ENCODE measurements around the gene NLRP6.
"Not testable (repeated sequence)": the region's sequence is repeated elsewhere in the genome, so short reads cannot be mapped to it uniquely, and the experiment has no call there.

The NLRP6 gene

DNA sequence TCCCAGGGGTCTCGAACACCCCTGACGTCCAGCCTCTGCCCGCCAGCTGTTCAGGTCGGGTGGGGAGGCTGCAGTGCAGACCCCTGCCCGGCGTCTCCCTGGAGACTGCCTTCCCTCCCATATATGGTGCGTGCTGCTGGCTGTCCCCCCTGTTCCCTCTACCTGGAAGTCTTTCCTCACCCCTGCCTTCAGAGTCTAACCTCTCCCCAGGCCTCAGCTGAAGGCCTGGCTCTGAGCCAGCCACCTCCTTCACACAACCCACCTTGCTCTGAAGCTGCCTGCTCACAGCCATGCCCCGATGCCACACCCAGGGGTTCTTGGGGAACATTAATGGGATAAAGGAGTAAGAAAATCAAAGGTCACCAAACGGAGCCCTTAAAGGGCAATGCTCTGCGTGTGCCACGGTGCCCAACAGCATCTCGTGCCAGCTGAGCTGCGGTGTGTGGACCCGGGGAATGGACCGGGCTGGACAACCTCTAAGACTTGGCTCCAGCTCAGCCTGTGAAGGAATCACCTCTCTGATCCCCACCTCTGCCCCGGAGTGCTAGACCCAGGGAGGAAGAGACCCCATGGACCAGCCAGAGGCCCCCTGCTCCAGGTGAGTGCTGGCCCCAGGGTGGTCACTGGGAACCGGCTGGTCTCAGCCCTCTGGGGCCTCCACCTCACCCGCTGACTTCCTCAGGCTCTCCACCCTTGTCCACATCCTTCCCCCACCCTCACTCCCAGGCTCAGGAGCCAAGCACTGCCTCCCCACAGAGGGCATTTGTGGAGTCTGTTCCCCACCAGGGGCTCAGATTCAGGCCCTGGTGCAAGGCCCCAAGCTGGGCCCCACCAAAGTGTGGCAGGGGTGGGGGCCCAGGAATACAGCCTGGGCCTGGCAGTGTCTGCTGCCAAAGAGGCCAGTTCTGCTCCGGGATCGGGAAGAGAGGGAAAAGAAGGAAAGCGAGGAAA, at the start of gene NLRP6:
Gene NLRP6 (plus strand): TSS at position 407 of the 951 bp plus-strand sequence. CDS start 163 bp downstream, at position 570.
- no peak for DNase-seq

DNA sequence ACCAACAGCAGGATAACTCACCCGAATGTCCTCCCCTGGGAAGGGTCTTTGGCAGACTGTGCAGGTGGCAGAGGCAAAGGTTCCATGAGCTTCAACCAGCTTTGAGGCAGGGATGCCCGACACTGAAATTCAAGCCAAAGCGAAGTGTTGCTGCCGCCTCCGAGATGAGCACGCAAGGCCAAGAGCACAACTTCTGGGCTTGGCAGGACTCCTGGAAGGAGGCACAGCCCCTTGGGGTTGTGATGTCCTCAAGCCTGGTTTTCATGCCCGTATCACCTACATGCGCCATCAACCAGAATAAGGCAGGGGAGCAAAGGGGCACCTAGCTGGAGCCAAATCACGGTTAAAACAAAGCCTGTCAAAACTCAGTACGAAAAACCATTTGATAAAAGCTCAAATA, 47.8 kb upstream of the NLRP6 start:
- DNase-seq = no peak

DNA sequence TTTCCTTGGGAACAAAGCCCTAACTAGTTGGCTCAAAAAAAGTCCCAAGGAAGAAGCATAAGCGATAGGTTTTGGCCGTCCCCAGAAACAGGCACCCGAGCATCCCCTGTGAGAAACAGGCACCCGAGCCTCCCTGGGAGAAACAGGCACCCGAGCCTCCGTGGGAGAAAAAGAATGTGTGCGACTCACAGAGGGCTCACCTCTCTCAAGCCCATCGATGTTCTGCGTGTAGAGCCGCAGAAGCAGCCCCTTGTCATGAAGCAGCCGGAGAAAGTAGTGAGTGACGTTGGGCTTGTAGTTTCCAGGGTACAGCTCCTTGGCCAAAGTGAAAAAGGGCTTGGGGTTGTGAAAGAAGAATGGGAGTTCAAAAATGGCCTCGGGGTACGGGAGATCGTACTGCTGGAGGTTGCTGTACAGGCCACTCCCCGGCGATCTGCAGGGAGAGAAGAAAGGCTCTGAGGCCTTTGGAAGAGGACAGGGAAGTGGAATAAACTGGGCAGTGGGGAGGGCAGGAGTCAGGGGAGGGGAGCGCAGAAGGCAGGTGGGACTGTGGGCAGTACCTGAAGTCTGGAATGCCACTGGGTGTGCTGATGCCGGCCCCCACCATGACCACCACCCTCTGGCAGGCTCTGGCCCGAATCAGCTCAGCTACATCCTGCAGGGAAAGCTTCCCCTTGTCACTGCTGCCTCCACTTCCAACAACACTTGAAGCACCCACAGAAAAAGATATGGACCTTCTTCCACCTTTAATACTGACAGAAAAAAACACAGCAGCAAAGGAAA, 45.2 kb upstream of the NLRP6 start:
- DNase-seq = no peak

DNA sequence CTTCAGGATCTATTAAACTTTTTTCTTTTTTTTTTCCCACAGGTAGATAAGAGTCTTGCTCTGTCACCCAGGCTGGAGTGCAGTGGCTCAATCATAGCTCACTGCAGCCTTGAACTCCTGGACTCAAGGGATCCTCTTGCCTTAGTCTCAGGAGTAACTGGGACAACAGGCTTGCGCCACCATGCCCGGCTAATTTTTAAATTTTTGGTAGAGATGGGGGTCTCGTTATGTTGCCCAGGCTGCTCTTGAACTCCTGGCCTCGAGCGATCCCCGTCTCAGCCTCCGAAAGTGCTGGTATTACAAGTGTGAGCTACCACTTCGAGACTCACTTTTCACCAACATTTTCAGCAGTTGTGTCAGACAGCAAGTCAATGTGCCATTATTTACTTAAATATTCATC, 43.0 kb upstream of the NLRP6 start:
- DNase-seq = no peak

DNA sequence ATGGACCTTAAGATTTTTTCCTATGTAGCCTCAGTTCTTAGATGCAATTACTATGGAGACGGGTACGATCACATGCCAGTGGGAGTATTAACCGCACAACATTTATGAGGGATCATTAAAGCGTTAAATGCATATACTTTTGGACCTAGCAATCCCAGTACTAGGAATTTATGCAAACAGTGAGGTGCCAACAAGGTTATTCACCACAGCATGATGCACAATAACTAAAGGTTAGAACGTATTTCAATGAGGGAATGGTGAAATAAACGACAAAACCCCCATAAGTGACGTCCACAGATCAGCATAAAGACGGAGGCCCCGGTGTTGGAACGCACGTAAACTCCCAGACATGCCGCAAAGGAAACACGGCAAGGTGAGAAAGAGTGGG, 42.6 kb upstream of the NLRP6 start:
- no peak for DNase-seq

DNA sequence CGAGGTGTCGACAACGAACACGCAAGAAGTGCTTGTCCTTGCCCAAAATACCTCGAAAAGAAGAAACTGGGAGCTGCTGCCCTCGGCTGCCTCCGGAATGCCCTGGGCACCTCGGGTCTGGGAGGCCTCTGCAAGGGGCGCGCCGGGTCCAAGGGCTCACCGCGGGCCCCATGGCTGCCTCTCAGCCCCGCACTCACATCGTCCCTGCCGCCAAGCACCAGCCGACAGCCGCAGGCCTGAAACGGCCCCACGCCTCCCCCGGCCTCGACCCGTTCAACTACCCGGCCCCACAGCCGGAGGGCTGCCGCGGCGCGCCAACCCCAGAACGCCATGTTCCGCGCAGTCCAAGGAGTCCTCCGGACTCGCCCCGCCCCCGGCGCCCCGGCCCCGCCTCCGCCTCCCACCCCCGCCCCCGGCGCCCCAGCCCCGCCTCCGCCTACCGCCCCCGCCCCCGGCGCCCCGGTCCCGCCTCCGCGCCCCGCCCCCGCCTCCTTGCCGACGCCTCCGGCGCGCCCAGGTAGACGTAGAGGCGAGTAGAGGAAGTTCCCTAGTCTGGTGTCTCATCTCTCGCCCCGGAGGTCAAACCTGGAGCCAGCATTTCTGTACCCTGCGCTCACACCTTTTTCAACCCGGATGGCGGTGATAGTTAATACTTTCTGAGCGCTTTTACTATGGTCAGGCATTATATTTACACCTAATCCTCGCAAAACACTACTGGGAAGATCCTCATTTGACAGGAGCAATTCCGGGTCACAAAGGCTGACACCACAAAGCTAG, 42.0 kb upstream of the NLRP6 start, which contains the start of gene SIRT3:
Gene SIRT3 (minus strand): TSS at position 346 of the 777 bp plus-strand sequence. CDS start 14 bp downstream, at position 332.
- DNase-seq = peak in 54 of 58 donors; percentile 42 to 89 (median 72)

DNA sequence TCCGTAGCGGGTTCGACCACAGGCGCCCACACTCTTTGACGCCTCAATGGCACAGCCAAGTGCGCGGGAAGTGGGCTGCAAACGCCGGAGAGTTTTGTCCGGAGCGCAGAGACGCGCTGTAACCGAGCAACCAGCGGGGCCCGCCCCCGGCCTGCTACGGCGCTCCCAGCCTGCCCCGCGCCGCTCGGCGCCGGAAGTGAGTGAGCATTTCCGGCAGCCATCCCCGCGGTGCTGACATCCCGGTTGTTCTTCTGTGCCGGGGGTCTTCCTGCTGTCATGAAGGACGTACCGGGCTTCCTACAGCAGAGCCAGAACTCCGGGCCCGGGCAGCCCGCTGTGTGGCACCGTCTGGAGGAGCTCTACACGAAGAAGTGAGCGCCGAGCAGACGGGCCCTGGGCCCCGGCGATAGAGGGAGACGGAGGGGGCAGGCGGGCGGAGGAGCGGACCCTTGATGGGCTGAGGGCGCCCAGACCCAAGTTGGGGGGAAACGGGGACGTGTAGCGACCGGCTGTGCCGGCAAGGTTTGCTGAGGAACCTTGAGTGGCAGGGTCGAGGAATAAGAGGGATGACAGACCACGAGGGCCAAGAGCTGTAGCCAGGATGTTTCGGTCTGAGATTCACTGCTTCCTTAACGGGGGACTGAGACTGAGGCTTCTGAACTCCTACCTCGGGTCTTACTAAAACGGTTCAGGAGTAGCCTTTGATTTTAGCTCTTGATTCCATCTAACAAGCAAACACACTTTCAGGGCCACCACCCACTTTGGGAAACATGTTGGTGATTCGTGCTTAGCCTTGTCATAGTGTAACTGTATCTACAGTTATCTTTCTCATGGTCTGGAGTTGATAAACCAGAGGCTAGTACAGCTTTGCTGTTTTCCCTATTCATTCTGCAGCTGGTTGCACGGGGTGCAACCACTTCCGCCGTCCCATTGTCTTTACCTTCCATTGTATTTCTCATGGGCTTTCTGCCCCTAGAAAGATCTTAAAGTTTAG, 41.1 kb upstream of the NLRP6 start, which contains the start of gene PSMD13:
Gene PSMD13 (plus strand): TSS at position 203 of the 994 bp plus-strand sequence. CDS start 74 bp downstream, at position 277.
- DNase-seq = peak in 57 of 58 donors; percentile 31 to 89 (median 78)

DNA sequence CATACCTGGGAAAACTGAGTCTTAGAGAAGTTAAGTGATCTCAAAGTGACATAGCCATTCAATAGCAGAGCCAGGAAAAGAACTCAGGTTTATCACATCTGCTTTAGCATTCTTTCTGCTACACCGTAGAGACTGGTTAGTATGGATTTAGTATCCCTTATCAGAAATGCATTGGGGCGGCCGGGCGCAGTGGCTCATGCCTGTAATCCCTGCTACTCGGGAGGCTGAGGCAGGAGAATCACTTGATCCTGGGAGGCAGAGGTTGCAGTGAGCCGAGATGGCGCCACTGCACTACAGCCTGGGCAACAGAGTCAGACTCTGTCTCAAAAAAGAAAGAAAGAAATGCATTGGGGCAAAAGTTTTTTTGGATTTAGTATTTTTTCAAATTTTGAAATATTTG, 39.9 kb upstream of the NLRP6 start:
- DNase-seq = not testable (repeated sequence)

DNA sequence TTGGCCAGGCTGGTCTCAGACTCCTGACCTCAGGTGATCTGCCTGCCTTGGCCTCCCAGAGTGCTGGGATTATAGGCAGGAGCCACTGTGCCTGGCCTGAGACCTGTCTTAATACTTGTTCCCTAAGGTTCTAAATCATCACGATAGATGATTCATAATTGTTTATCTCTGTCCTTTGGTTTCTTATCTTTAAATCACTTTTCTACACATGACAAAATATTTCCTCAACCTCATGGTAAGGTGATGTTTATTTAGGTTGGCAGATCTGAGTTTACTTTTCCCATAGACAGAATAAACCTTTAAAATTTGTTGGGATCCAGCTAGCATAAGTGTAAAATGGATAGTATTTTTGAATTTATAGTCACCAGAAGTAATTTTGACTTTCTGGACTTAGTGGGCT, 37.9 kb upstream of the NLRP6 start:
- no peak for DNase-seq

DNA sequence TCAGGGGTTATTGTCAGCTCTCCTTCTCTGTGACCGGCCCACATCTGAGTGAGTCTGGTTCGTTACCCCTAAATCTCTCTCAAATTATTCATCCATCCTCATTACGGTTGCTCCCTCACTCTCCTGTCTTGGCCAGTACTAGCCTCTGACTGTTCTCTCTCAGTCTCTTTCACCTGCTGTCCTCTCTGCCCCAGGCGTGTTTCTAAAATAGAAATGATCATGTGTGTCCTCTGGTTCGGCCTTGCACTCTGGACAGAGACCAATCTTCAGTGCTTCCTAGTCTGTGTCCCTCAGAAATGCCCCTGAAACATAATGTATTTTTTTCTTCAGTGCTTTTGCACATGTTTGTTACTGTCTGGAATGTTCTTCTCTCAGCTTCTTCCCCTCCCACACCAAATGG, 36.6 kb upstream of the NLRP6 start:
- DNase-seq = no peak

DNA sequence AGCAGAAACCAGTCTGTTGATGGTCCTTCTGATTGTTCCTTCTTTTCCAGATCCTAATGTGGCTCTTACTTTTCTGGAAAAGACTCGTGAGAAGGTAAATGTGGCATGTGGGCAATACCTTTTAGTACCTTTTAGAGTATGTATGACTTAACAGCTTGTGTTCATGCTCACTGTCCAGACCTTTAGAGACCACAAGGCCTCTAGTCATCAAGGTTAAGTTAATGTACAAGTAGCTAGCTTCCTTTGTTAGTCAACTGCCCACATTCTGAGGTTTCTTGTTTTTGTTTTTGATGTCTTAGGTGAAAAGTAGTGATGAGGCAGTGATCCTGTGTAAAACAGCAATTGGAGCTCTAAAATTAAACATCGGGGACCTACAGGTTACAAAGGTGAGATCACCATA, 33.8 kb upstream of the NLRP6 start:
- DNase-seq = no peak

DNA sequence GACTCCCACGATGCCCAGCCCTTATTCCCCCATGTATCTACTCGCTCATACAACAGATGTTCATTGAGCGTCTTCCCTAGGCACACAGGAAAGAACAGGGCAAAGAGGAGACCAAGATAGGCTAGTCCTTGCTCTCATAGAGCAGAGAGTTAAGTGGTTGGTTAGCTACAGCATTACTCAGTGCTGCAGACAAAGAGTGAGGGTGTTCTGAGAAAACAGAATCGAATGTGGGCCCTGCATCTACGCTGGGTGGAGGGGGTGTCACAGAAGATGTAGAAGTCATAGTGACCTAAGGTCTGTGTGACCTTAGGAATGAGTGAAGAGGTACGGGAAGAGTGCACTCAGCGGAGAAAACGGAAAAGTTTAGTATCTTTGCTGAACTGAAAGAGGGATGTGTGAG, 29.1 kb upstream of the NLRP6 start:
- DNase-seq = no peak

DNA sequence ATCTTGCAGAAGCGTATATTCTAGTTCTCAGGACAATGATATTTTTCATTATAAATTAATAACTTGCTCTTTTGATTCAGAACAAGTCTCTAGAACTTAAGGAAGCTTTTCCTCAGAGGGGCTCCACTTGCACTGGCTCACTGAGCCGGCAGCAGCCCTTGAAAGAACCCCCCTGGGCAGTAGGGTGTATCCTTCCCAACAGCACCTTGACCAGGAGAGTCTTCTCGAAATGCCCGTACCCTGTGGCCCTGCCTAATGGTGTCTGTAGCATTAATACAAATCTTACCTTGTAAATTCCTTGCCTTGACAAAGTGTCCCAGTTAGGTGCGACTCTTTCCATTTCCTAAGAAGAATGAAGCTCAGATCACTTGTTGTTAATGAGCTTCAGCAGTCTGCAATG, 27.9 kb upstream of the NLRP6 start:
- DNase-seq = no peak

DNA sequence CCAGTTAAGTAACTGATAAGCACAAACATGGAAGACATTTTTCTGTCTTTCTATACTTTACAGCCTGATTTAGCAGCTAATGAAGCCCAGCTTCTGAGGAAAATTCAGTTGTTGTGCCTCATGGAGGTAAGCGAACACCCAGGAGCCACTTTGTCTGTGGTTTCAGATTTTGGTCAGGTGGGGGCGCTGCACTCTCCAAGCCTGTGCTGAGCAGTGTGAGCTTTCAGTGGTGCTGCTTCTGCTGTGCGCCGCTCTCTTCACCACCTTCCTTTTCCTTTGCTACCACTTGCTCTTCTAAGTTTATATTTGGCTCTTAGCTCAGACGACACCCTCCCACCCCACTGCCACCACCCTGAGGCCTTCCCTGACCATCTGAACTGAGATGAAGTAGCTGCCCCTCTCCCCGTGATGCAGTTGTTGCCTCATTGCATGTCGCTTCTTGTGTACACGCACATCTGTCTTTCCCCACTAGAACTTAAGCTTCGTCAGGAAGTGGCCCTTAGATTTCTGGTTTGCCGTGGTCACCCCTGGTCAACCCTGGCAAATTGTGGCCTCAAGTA, 27.4 kb upstream of the NLRP6 start:
- peak in 18 of 58 donors; percentile 10 to 60 (median 20) for DNase-seq

DNA sequence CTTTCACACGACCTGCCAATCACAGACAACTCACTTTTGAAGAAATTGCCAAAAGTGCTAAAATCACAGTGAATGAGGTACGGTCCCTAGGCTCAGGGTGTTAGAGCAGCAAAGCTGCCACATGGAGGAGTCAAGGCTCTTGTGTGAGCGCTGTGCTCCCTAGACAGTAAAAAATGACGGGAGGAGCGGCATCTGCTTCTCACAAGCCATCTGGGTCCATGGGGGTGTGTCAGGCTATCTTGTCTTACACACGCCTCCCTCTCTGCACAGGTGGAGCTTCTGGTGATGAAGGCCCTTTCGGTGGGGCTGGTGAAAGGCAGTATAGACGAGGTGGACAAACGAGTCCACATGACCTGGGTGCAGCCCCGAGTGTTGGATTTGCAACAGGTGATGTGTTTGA, 26.7 kb upstream of the NLRP6 start:
- DNase-seq = no peak

DNA sequence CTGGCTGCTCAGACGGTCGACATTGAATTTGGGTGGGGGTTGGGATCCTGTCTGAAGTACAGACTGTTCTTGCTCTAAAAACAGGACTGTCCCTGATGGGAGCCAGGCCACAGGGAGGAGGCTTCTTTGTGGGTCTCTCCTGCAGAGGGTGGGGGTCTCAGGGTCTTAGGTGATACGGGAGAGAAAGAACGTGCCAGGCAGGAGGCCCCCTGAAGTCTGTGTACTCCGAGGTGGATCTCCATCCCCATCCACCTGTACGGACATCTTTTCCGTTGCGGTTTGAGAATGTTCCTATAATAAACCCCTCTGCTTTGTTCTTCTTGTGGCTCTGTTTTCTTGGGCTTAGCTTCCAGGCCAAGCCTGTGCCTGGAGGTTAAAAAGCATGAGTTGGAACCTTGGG, 25.5 kb upstream of the NLRP6 start:
- DNase-seq = no peak

DNA sequence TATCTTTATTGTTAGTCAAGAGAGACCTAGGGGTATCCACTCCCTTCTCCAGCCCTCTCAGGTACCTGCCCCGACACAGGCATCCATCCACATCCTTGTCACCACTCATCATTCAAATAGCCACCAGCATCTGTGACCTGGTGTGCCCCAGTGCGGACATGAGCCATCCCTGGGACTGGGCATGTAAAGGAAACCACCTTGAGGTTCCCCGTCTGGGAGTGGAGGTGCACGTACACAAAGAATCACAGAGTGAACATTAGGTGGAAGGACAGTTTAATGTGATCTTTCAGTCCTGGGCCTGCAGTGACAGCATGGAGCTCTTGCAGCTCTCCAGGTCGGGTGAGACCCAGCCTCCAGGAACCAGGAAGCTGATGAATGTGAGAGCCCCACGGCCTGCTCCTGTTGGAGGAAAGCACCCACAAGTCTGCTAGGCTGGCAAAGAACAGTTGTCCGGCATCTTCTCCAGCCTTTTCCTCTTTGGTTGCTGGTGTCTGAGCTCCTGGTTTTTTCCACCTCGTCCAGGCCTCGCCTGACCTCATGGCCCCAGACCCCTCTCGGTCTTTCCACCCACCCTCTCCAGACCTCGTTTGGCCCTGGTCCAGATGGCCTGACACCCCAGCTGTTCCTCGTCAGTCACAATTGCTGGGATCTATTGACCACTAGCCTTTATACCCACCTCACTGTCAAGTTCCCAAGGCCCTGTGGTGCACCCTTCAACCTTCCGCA, 24.9 kb upstream of the NLRP6 start:
- no peak for DNase-seq

DNA sequence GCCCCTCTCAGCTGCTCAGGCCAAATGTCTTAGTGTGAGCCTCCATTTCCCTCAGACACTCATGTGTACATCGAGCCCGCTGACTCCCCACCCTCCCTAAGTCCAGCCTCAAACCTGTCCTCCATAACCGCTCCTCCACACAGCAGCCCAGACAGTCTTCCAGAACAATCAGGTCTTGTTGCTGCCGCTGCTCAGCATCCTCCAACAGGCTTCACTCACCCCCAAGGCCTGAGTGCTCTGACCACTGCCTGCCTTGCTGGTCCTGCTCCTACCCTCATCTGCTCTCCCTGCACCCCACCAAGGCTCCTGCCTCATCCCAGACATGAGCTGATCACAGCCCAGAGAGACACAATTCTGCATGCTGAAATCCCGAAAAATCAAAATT, 24.3 kb upstream of the NLRP6 start:
- no peak for DNase-seq

DNA sequence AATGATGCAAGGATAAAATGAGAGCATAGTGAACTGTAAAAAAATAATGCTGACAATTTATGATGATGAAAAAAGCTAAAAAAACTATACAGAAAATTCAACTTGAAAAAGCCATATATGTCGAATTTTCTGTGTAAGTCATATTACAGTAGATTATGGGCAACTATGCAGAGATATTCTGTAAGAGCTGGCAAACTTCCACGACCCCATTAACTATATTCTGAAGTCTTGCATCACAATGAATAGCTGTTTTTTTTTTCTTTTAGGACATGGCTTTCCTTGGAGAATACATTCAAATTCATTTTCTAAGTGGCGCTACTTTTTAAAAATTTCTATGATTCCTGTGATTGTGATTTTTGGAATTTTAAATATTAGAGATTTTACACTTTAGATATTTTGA, 23.0 kb upstream of the NLRP6 start:
- no peak for DNase-seq
